Neural cell (in vitro differentiated cells): Measurements from ENCODE around the gene CRTC3. TPM values are rescaled to one million over a fixed set of nuclear protein-coding genes. Genes with fewer than 3 reads are reported as not detected.

Source experiments
- H2AFZ ChIP-seq: fragments of 200-600, 300-800 bp; sonication (generic), shearing (Covaris generic); 2 replicates; pipeline ENCODE4 v1.6.0; 2014; ENCODE audit warnings: low read depth, mild to moderate bottlenecking, antibody characterized with exemption, low read length, moderate library complexity
- H3F3A ChIP-seq: fragments of 200-600 bp; shearing (Covaris generic); 2 replicates; pipeline ENCODE4 v1.6.1; 2016; ENCODE audit warnings: mild to moderate bottlenecking, moderate library complexity, mixed read lengths, antibody characterized with exemption, low read length; ENCODE audit not compliant: insufficient read depth, poor library complexity, severe bottlenecking
- H3K27ac ChIP-seq: fragments of 200-600, 300-800 bp; sonication (generic), shearing (Covaris generic); 2 replicates; pipeline ENCODE4 v1.5.1; 2014; ENCODE audit warnings: mild to moderate bottlenecking, low read length, moderate library complexity
- H3K27me3 ChIP-seq: fragments of 300-800, 200-600 bp; sonication (generic), shearing (Covaris generic); 2 replicates; pipeline ENCODE4 v1.6.0; 2014; ENCODE audit warnings: mild to moderate bottlenecking, low read depth, low read length, moderate library complexity; ENCODE audit not compliant: insufficient read depth
- H3K36me3 ChIP-seq: fragments of 300-800, 200-600 bp; sonication (generic), shearing (Covaris generic); 2 replicates; pipeline ENCODE4 v1.5.1; 2014; ENCODE audit warnings: mild to moderate bottlenecking, antibody characterized with exemption, low read length, moderate library complexity; ENCODE audit not compliant: insufficient read depth
- H3K4me2 ChIP-seq: fragments of 300-800, 200-600 bp; sonication (generic), shearing (Covaris generic); 2 replicates; pipeline ENCODE4 v1.6.0; 2014; ENCODE audit warnings: mild to moderate bottlenecking, low read length
- H3K4me3 ChIP-seq: fragments of 300-800, 200-600 bp; sonication (generic), shearing (Covaris generic); 2 replicates; pipeline ENCODE4 v1.5.1; 2014; ENCODE audit warnings: mild to moderate bottlenecking, low read length, moderate library complexity
- H3K79me2 ChIP-seq: fragments of 200-600 bp; shearing (Covaris generic); replicated peaks from 2 replicates; pipeline ENCODE4 v1.6.0; 2014; ENCODE audit warnings: mild to moderate bottlenecking, low read length, moderate library complexity; ENCODE audit not compliant: insufficient read depth
- H3K9ac ChIP-seq: fragments of 300-800, 200-600 bp; sonication (generic), shearing (Covaris generic); 2 replicates; pipeline ENCODE4 v1.6.1; 2016; ENCODE audit warnings: mild to moderate bottlenecking, low read length, mixed read lengths
- H3K9me2 ChIP-seq: fragments of 200-600 bp; shearing (Covaris generic); 2 replicates; pipeline ENCODE4 v1.6.1; 2016; ENCODE audit warnings: mild to moderate bottlenecking, low read length, mixed read lengths; ENCODE audit not compliant: insufficient read depth
- H3K9me3 ChIP-seq: fragments of 200-600, 300-800 bp; sonication (generic), shearing (Covaris generic); 2 replicates; pipeline ENCODE4 v1.6.1; 2016; ENCODE audit warnings: mild to moderate bottlenecking, mixed run types, low read length, moderate library complexity, mixed read lengths
- H4K20me1 ChIP-seq: fragments of 200-600 bp; shearing (Covaris generic); 2 replicates; pipeline ENCODE4 v1.6.1; 2016; ENCODE audit warnings: mild to moderate bottlenecking, mixed run types; ENCODE audit not compliant: insufficient read depth
- EP300 ChIP-seq: fragments of 450-650 bp; conservative IDR thresholded peaks from 2 replicates; pipeline ENCODE4 v1.6.1; 2014; ENCODE audit warnings: antibody characterized with exemption, mild to moderate bottlenecking, moderate library complexity; ENCODE audit not compliant: poor library complexity, severe bottlenecking
- EZH2 ChIP-seq: fragments of 200-600, 300-800 bp; shearing (Covaris generic), sonication (generic); IDR thresholded peaks from 2 replicates; pipeline ENCODE4 v1.6.1; 2014; ENCODE audit warnings: antibody characterized with exemption, low read length, borderline replicate concordance, mild to moderate bottlenecking; ENCODE audit not compliant: insufficient read depth, poor library complexity, severe bottlenecking
- MXI1 ChIP-seq: fragments of 450-650 bp; conservative IDR thresholded peaks from 2 replicates; pipeline ENCODE4 v1.6.1; 2014; ENCODE audit warnings: antibody characterized with exemption, mild to moderate bottlenecking; ENCODE audit not compliant: poor library complexity, severe bottlenecking
- POLR2AphosphoS5 ChIP-seq: IDR thresholded peaks from 2 replicates; pipeline ENCODE4 v1.6.1; 2012
- RAD21 ChIP-seq: fragments of 450-650 bp; conservative IDR thresholded peaks from 2 replicates; pipeline ENCODE4 v1.6.1; 2014; ENCODE audit warnings: antibody characterized with exemption, mild to moderate bottlenecking, moderate library complexity
- REST ChIP-seq: IDR thresholded peaks from 2 replicates; pipeline ENCODE4 v1.6.1; 2012; ENCODE audit warnings: borderline replicate concordance
- SMC3 ChIP-seq: fragments of 450-650 bp; conservative IDR thresholded peaks from 2 replicates; pipeline ENCODE4 v1.6.1; 2014; ENCODE audit warnings: antibody characterized with exemption, mild to moderate bottlenecking, moderate library complexity; ENCODE audit not compliant: poor library complexity
- TAF1 ChIP-seq: IDR thresholded peaks from 2 replicates; pipeline ENCODE4 v1.6.1; 2012; ENCODE audit warnings: low read depth
- polyA plus RNA-seq: library from polyadenylated mRNA; depleted of rRNA; stranded (reverse); fragments of >200 nt; gene quantifications from 2 replicates; pipeline ENCODE4 v1.2.3, GENCODE V29; 2014
- TF ChIP-seq, protein P1 (sequence below): fragments of 450-650 bp; IDR thresholded peaks from 2 replicates; pipeline ENCODE4 v1.5.1; 2014; ENCODE audit warnings: antibody characterized with exemption, mild to moderate bottlenecking, moderate library complexity; ENCODE audit not compliant: poor library complexity, severe bottlenecking

The CRTC3 gene
- polyA plus RNA-seq, 1 donor from 2014 or later, result 5.5 TPM

DNA sequence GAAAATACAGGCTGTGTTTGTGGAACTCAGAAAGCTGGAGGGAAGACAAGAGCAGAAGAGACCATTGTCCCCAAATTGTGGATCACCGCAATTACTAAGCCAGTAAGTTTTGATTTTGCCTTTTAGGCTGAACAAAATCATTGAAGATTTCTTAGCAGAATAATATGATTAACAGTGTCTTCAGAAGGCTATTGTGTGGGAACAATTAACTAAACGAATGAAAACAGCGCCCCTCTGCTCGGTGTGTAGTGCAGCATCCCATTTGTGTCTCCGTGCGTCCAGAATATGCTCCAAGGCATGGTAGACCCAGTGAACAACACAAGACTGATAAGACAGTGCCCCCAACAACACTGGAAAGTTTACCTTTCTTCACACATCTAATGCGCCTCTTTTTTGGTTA is 71.2 kb downstream of the CRTC3 start:
- Histone ChIP-seq H3K9me2 (no peaks in the 10 kb centered on the region), H2AFZ (no peak overlapping the region), H3K27me3 (no peaks in the 10 kb centered on the region), H3K79me2 (no peaks in the 10 kb centered on the region), H3F3A (no peaks in the 10 kb centered on the region), H3K4me3 (no peak overlapping the region), H3K27ac (no peak overlapping the region), H3K9ac (no peak overlapping the region), H3K36me3 (no peaks in the 10 kb centered on the region), H4K20me1 (no peaks in the 10 kb centered on the region), H3K9me3 (no peaks in the 10 kb centered on the region), H3K4me2 (no peak overlapping the region)
- TF ChIP-seq RAD21 (no peak), SMC3 (no peak), MXI1 (no peak), TAF1 (no peak), EP300 (no peak), POLR2AphosphoS5 (no peak), EZH2 (no peak), REST (no peak)
- TF ChIP-seq, protein P1, sequence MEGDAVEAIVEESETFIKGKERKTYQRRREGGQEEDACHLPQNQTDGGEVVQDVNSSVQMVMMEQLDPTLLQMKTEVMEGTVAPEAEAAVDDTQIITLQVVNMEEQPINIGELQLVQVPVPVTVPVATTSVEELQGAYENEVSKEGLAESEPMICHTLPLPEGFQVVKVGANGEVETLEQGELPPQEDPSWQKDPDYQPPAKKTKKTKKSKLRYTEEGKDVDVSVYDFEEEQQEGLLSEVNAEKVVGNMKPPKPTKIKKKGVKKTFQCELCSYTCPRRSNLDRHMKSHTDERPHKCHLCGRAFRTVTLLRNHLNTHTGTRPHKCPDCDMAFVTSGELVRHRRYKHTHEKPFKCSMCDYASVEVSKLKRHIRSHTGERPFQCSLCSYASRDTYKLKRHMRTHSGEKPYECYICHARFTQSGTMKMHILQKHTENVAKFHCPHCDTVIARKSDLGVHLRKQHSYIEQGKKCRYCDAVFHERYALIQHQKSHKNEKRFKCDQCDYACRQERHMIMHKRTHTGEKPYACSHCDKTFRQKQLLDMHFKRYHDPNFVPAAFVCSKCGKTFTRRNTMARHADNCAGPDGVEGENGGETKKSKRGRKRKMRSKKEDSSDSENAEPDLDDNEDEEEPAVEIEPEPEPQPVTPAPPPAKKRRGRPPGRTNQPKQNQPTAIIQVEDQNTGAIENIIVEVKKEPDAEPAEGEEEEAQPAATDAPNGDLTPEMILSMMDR, result no peak

DNA sequence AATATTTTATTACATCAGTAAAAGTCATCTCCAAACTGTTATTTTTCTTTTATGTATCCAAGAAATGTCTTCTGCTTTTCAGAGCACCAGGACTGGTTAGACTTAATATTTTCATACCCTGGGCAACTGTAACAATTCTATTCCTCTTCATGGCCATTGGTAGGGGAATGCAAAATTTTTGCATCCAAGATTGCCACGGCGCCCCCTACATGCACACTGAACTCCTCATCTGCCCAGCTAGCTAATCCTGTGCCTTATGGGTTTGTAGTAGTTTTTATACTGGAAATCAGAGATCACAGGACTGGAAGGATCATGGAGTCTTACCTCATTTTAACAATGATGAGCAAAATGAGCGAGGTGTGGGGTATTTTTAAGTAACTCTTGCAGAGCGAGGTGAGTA is 74.2 kb downstream of the CRTC3 start:
- no peaks in the 10 kb centered on the region for H3F3A ChIP-seq
- no peaks in the 10 kb centered on the region for H3K9me2 ChIP-seq
- H3K9ac ChIP-seq, result no peak overlapping the region
- no peaks in the 10 kb centered on the region for H4K20me1 ChIP-seq
- H3K4me2 ChIP-seq, result no peak overlapping the region
- no peaks in the 10 kb centered on the region for H3K79me2 ChIP-seq
- no peaks in the 10 kb centered on the region for H3K27me3 ChIP-seq
- H2AFZ ChIP-seq, result no peak overlapping the region
- no peaks in the 10 kb centered on the region for H3K9me3 ChIP-seq
- H3K27ac ChIP-seq, result no peak overlapping the region
- TF ChIP-seq REST (no peak), TAF1 (no peak)
- no peak overlapping the region for H3K4me3 ChIP-seq
- H3K36me3 ChIP-seq, result no peaks in the 10 kb centered on the region
